GM20431 (cell line): ENCODE results near the gene SLC8A3.

ENCODE experiments used
- in situ Hi-C: fragments of 300-500 bp; cut with MseI, MboI; formaldehyde crosslinking; loops from one replicate; pipeline ENCODE4 v1.15.0; 2020; ENCODE audit warnings: low sequenced_read_pairs; ENCODE audit not compliant: unreplicated experiment

Gene SLC8A3

DNA sequence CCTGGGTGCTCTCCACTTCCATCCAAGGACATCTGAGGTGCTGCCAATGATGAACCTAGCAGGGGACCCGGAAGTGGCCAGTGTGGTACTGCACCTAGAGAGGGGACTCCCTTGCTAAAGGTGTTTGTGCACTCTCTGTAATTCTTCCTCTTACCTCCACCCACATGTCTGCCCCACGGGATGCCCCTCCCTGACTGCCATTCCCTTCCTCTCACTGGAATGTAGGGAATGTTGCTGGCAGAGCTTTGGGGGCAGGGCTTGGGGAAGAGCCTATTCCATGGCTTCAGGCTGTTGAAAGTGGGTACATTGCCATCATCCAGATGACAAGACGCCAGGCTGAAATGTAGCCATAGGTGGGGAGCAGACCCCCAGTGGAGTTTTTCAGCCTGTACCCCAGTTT, 156.3 kb downstream of the SLC8A3 start:
- in situ Hi-C loops, result loop anchor here (25.0 kb wide), 1 partner anchor 445 kb away; no protein-coding TSS in a partner anchor

DNA sequence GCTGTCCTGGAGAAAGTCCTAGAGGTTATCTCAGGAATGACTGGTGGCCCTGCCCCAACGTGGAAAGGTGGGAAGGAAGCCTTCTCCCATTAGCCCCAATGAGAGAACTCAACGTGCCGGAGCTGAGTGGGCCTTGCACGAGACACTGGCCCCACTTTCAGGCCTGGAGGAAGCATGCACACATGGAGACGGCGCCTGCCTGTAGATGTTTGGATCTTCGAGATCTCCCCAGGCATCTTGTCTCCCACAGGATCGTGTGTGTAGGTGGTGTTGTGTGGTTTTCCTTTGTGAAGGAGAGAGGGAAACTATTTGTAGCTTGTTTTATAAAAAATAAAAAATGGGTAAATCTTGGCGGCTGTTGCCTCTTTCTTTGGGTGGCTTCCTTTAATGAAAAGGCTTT, 156.7 kb downstream of the SLC8A3 start:
- in situ Hi-C loops, result loop anchor here (25.0 kb wide), 1 partner anchor 445 kb away; no protein-coding TSS in a partner anchor

DNA sequence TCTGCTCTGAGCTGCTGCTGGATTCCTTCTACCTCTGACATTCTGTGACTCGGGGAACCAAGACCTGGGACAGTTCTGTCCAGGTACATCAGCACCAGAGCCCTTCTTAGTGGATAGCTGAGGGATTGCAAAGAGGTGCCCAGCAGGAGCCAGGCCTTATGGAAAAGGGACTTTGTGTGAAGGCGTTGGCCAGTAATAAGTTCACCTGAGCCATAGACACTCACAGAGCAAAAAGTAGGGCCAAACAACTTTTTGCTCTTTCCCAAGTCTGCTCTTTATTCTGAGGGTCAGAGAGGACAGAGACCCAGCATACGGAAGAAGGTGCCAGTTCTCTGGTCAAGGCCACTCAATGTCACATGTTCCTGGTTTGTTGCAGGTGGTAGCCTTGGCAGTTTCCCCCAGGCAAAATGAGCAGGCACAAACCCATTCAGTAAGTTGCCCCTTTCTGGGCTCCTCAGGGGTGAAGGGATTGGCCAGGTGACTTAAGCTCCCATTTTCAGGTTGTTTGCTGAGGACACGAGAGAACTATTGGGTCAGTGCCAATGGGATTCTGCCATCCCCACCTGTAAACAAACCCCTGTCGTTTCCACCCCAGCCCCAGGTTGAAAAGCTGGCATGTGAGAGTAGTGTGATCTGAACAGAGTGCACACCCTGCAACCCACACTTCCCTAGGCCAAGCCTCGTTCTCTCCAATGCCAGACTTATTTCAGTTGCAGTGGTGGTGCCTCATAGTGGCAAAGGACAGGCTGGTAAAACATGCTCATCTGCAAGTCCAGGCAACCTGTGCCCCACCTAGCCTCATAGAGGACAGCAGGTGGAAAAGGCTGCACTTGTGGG, 159.2 kb downstream of the SLC8A3 start:
- in situ Hi-C loops, result loop anchor here (10.0 to 25.0 kb wide), 2 partner anchors 215 to 442 kb away; no protein-coding TSS in a partner anchor

DNA sequence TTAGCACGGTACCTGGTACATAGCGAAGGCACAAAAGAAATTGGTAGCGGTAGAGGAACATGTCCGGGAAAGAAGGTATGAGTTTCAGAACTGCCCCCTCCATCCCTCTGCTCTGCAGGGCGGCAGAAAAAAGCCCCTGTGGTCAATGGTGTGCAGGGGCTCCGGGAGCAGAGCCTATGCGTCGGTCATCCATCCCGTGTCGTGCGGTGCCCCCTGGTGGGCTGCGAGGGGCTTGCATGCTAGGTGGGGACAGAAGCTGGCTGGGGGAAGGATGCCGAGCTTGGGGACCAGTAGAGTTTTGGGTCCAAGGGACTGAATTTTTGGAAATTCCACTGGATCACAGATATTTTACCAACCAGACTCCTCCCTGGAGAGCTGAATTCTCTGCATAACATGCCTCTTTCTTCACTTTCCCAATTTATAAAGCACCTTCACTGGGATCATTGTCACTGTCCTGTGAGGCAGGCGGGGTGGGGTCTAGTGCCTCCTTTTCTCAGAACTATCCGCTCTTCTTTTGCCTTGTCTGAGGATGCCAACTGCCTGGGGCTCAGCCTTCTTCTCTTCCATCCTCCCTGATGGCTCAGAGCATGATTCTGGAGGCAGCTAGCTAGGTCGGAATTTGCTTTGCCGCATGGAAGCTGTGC, 160.8 kb downstream of the SLC8A3 start:
- in situ Hi-C loops, result loop anchor here (10.0 to 25.0 kb wide), 2 partner anchors 213 to 441 kb away; no protein-coding TSS in a partner anchor

DNA sequence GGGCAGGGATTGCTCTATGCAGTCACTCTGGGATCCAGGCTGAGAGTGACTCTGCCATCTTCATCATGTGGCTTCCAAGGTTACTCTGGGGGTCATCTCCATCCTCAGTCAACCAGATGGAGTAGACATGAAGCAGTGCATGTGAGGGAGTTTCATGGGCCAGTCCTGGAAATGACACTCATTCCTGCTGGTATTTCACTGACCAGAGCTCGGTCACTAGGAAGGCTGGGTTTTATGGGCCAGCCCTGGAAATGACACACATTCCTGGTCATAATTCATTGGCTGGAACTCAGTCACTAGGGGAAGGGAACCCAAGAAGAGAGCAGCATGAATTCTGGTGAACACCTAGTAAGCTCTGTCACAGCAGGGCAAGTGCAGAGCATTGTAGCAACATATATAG, 164.9 kb downstream of the SLC8A3 start:
- in situ Hi-C loops, result loop anchor here (10.0 kb wide), 1 partner anchor 209 kb away; no protein-coding TSS in a partner anchor

DNA sequence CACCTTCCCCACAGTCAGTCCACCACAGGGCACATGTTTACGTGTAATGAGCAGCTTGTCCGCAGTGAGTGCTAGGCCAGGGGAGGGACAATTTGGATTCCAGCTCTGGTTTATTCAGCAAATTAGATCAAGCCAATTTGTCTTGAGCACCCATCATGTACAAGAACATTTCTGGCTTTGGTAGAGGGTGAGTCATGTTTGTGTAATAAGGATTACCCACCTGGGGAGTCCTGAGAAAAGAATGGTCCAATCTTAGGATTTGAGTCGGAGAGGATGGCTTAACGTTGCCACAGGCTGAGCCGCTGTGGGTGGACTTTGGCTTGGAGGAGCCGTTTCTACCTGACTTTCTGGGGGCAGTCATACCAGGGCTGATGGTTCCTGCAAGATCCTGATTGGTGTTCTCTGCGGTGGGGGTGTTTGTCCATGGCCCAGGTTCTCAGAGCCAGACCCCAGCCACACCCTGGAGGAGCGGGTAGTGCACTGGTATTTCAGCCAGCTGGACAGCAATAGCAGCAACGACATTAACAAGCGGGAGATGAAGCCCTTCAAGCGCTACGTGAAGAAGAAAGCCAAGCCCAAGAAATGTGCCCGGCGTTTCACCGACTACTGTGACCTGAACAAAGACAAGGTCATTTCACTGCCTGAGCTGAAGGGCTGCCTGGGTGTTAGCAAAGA, 165.8 kb downstream of the SLC8A3 start:
- in situ Hi-C loops, result loop anchor here (10.0 kb wide), 1 partner anchor 208 kb away; no protein-coding TSS in a partner anchor

DNA sequence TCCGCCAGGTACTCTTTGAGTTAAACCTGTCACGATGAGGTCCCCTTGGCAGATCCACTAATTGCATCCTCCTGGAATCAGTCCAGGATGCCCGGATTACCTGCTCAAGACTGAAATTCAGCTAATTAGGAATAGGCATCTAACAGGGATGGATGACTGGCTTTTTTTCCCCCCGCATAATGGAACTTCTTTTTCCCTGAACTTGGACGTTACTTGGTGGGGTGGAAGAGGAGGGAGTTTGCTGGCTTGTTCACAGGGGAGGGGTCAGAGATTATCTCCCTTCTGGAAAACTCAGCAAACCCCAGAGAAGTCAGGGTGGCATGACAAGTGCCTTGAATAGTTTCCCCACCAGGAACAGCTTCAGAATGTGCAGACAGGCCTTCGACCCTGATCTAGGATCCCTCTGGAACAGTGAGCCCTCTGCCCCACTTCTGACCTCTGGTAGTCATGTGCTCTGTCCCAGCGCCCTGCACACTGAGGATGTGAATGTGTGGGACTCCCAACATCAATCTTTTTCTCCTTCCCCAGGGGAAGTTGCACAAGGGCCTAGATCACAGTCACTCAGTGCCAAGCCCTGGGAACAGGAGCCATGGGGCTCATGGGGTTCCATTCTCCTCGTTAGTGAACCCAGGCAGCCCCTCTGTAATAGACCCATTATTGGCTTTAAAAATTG, 167.1 kb downstream of the SLC8A3 start:
- in situ Hi-C loops, result loop anchor here (10.0 kb wide), 1 partner anchor 207 kb away; no protein-coding TSS in a partner anchor

DNA sequence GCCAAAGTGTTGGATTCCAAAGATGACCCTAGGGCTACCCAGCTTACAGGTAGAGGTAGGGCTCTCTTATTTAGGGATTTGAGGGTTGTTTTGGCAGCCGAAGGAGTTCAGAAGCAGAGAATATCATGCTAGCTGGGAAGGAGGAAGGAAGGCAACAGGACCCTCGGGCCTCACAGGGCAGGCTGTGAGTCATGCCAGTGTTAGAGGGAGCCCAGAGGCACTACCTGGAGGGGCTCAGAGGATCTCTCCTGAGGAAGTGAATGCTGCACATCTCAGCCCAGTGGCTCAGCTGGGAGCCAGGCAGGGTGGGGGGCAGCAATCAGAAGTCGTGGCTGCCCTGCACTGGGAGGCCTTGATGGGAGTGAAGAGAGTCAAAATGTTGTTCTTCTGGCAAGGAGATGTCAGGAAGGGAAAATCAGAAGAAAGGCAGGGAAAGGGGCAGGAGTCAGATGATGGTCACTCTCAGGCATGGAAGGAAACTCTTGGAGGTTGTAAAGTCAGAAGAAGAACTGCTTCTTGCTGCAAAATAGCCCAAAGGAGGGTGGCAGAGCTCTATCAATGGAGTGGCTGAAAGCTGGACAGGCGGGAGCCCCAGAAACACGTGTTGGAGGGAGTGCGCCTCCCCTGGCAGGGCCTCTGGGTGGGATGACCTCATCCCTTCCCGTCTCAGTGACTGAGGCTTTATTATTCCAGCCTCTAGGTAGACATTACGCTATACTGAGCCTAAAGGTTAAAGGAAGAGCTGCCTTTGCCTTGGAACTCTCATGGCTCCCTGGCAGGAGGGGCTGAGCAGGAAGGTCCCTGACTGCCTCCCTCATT, 168.2 kb downstream of the SLC8A3 start:
- in situ Hi-C loops, result loop anchor here (10.0 kb wide), 1 partner anchor 206 kb away; no protein-coding TSS in a partner anchor

DNA sequence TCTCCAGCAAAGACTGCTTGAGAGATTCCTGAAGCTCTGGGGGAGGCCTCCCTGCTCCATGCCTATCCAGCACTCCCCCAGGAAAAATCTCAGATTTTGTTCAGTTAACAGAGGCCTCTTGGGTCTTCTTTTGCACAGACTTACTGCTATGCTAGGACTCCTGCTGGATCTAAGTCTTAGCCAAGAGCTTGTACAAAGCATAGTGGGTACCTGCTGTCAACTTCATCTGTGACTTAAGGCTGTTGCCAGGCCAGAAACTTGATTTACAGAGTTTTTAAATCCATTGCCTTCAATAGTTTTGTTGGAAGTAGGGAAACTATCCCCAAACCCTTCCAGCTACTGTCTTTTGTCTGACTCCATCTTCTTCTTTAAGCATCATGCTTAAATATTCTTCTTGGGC, 169.1 kb downstream of the SLC8A3 start:
- in situ Hi-C loops, result loop anchor here (10.0 kb wide), 1 partner anchor 205 kb away; no protein-coding TSS in a partner anchor

DNA sequence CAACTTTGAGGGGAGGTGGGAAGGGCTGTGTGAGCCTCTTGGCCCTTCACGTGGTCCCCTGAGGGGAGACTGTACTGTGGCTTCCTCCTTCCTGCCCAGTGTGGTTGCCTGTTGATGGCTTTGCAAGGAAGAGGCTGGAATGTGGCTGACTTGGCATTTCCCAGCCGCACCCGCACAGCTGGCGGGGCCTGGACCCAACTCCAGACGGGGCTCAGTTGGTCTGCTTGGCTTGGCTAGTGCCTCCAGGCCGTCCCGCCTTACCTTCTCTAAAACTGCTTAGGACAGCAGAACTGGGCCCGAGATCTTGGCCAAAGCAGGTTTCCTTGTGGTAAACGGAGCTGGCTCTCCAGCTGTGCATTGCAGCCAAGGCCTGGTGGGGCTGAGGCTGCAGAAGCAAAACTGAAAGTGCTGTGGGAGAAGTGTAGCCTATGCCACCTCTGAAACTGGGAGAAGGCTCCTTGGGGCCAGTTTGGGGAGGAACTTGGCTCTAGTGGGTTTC, 170.0 kb downstream of the SLC8A3 start:
- in situ Hi-C loops, result no loop called here

DNA sequence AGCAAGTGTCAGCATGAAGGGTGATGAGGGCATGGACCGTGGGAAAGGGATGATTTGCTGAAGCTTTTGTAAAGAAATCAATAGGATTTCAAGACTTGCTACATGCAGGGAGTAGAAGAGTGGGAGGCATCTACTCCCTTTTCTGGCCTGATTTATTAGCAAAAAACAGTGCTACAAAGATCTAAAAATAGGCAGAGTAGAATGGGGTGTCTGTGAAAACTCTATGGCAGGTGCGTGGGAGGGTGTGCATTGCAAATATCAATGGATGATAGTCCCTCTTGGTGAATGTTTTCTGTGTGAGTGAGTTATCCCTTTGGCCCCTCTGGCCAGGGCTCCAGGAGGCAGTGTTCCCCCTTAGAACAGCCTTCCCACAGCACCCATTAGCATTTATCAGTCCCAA, 170.5 kb downstream of the SLC8A3 start:
- in situ Hi-C loops, result no loop called here

DNA sequence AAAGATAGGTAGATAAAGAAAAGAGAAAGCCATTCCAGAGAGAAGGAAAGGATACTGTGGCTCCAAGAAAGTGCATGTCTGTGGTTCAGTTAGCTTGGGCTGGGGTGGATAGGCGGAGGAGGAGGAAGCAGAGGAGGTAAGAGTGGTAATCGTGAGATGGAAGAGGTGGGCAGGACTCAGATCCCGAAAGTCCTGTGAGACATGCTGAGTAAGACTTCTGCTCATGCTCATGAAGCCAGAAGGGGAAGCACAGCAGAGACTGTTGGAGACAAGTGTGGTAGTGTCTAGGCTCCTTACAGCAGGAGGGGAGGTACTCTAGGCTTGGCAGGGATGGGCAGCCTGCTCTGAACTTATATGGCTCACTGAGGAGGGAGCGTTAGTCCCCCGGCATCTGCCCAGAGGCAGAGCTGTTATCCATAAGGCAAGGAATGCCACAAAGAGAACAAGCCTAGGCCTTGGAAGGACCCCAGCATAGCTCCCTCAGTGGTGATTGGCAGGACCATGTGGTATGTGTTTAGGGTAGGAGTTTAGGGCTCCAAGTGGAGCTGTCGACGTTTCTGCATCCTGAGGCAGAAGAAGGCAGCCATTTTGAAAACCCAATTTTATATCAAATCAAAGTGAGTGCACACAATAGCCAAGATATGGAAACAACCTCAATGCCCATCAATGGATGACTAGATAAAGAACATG, 174.2 kb downstream of the SLC8A3 start:
- in situ Hi-C loops, result no loop called here

DNA sequence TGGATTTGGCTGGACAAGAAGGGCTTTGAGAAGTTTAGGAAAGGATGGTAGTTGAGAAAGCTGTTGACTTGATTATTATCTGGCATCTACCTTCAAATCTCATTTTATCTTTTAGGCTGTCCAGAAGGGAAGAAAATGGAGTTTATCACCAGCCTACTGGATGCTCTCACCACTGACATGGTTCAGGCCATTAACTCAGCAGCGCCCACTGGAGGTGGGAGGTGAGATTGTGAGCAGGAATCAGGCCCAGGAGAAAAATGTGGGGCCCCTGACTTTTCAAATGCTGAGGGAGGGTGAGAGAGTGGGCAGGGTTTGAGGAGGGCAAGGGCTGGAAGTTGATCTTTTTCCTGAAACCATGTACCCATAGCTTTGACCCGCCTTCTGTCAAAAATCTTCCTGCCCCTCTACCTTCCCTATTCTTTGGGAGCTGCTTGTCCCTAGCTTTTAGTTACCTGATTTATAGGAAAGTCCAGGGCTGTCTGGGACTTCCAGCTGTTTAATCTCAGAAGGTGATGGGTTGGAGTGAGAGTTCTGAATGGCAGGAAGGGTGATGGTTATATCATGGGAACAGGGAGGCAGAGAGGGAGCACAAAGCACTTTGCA, 175.4 kb downstream of the SLC8A3 start:
- in situ Hi-C loops, result no loop called here

DNA sequence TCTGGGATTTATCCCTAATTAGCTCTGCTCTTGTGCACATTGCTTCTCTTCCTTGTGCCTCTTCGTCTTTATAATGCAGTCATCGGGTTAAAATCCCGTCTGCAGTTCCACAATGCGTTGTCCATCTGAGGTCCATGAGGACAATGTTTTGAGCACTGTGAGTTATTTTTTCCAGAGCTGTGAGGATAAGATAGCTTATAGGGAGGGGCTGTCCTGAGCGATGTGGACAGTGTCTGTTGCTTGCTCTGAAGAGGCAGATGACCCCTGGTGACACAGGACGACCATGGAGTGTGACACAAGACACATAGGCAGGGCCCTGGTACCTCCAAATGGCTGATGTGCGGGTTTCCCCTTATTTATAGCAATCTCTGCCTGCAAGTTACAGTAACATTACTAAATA, 177.0 kb downstream of the SLC8A3 start:
- in situ Hi-C loops, result no loop called here

DNA sequence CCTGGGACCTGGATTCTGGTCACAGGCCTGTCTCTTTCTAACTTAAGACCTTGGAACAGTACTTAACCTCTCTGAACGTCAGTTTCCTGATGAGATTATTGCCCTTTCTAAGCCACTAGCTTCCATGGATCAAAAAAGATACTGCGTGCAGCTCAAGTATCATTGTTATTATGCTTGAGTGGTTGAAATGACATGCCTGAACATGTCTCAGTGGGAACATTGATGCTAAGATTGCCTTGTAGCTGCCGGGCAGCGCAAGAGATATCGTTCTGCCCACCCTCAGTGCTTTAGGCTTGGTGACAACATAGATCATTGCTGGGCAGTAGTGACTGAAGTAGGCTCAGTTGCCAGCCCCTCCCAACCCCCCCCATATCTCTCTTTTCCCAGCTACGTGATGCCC, 177.7 kb downstream of the SLC8A3 start:
- in situ Hi-C loops, result no loop called here

DNA sequence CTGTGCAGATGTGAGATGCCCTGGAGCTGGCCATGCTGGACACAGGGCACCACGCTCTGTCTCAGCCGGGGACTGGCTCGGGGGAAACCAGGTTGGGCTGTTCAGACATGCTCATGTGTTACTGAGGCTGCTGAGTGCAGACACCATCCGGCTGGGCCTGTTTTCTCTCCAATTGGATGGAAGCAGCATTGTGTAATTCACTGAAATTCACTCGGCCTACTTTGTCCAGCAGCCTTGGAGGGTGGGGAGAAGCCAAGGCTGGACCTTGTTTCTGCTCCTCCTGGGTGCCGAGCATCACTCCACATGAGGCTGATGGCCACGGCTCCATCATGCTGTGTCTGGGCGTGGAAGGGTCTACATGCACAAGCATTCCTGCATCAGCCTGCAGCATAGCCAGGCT, 178.8 kb downstream of the SLC8A3 start:
- in situ Hi-C loops, result no loop called here

DNA sequence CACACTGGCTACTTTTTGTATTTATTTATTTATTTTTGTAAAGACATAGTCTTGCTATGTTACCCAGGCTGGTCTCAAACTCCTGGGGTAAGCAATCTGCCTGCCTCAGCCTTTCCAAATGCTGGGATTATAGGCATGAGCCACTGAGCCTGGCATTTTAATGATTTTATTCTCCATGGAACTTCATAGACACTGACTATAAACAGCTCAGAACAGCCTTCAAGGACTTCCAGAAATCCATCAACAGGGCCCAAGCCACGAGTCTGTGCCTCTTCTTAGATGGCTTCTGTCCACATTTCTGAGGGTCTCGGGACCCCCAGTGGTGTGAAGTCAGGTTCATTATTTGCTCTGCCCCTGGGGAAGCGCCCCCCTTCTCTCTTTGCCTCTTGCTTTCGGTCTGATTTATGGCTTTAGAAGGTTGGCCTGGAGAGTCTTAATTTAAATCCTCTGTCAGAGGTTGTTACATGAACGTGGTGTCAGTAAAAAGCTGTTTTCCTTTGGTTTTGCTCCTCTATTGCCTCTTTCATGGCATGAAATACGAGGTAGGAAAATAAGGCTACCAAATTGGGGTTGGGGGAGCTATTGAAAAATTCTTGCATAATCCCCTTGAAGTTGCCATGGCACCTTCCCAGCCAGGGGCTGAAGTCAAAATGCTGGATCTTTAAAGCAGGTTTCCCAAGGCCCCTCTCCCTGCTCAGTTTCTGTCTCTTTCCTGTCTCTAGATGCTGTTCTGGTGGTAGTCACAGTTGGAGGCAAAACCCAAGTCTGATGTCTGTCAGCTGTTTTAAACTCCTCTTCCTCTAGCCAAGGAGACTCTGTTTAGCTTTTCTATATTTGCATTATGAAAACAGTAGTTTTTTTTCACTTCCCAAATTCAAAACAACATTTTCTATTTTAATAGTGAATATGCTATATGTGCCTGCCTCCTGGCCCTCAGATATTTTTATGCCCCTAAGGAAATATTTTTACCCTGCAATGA, 180.2 kb downstream of the SLC8A3 start:
- in situ Hi-C loops, result no loop called here
